Measurements from ENCODE around the gene PLBD1.

GRCh38 chr12:14471497-14471896 is 96.2 kb downstream of the PLBD1 start:
- TF ChIP-seq CTCF (IDR thresholded peaks at IDR 0.05; ENCODE audit: low read depth, low read length, missing input control): no peak
- TF ChIP-seq TAF1 (conservative IDR thresholded peaks at IDR 0.05): no peak
